MG63 (cell line): ENCODE measurements around the gene TGFBR2. TPM values are rescaled to one million over a fixed set of nuclear protein-coding genes. Genes with fewer than 3 reads are reported as not detected.

Experiments used
- DNase-seq: peaks from one replicate; pipeline ENCODE4 v3.0.0-alpha.2; 2020
- H3K27me3 ChIP-seq: fragments of 250-450 bp; sonication (Bioruptor Pico); 2 replicates; pipeline ENCODE4 v1.5.1; 2020; ENCODE audit warnings: mild to moderate bottlenecking, moderate library complexity
- H3K36me3 ChIP-seq: fragments of 250-450 bp; sonication (Bioruptor Pico); 2 replicates; pipeline ENCODE4 v1.5.1; 2020; ENCODE audit warnings: mild to moderate bottlenecking, moderate library complexity
- H3K4me3 ChIP-seq: fragments of 250-450 bp; sonication (Bioruptor Pico); 2 replicates; pipeline ENCODE4 v1.5.1; 2020; ENCODE audit warnings: mild to moderate bottlenecking, moderate library complexity
- H3K9me3 ChIP-seq: fragments of 250-450 bp; sonication (Bioruptor Pico); 2 replicates; pipeline ENCODE4 v1.5.1; 2020; ENCODE audit warnings: mild to moderate bottlenecking, moderate library complexity
- total RNA-seq: library from RNA; depleted of rRNA; stranded (reverse); fragments of >200 nt; shearing (Covaris generic); gene quantifications from 2 replicates; pipeline ENCODE4 v1.2.3, GENCODE V29; 2014; ENCODE audit warnings: low replicate concordance

Gene TGFBR2
- total RNA-seq, 1 experiment from 2014 or later: 28.9 TPM

DNA sequence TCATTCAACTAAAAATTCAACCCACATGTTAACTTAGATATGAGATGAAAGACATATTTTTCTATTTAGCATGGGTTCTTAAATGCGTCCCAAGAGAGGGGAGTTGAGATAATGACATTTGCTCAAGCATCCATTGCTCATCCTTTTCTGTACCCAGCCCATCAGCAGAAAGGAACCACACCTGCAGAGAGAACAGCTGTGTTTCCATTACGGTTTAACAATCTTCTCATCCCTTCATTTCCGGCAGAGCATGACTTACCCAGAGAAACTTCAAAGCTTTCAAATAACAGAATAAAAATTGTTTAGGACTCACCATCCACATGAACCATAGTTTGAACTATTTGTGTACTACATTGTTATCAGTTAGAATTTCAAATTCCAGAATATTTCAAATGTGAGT lies 113.1 kb downstream of the TGFBR2 start:
- H3K9me3 ChIP-seq: no peaks in the 10 kb centered on the region
- H3K4me3 ChIP-seq: no peak overlapping the region
- H3K27me3 ChIP-seq: no peaks in the 10 kb centered on the region
- no peak for DNase-seq
- no peaks in the 10 kb centered on the region for H3K36me3 ChIP-seq

- Histone ChIP-seq H3K9me3 (no peaks in the 10 kb centered on the region), H3K27me3 (no peaks in the 10 kb centered on the region), H3K4me3 (no peak overlapping the region), H3K36me3 (no peaks in the 10 kb centered on the region)
- peak; percentile 15 for DNase-seq
These were observed 114.3 kb downstream of the TGFBR2 start for GRCh38 chr3:30720586-30721313.

DNA sequence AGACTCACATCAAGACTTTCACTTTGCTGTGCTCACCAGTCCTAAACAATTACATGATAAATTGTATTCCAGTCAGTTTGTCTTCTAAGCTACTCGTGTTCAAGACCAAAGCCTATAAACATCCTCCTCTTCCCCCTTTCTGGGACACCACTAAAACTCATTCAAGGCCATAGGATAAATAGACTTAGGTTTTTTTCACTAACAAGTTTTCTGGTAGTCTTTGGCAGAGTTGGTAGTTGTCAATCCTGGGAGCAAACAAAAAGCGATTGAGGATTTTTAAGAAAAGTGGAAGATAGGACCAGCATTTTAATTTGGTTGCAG lies 114.9 kb downstream of the TGFBR2 start:
- H3K27me3 ChIP-seq: no peaks in the 10 kb centered on the region
- H3K9me3 ChIP-seq: no peaks in the 10 kb centered on the region
- no peak for DNase-seq
- no peak overlapping the region for H3K4me3 ChIP-seq
- no peaks in the 10 kb centered on the region for H3K36me3 ChIP-seq

DNA sequence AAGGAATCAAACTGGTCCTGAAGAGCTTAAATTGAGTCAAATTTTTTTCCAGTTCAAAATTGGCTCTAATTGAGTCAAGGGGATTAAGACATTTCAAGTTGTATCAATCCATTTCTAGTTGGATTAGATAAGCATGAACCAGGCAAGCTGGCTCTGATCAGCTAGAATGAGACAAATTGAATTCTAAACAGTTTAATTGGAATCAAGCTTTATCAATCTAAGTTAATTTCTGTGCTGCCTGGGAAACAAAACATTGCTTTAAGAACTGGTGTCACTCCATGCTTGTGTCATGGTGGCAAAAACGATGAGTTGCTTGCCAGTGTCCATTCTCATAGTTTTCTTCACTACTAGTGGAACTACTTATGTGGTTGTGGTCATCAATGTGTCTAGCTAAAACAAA lies 116.8 kb downstream of the TGFBR2 start:
- Histone ChIP-seq H3K9me3 (no peaks in the 10 kb centered on the region), H3K4me3 (no peak overlapping the region), H3K27me3 (no peaks in the 10 kb centered on the region), H3K36me3 (no peaks in the 10 kb centered on the region)
- no peak for DNase-seq

DNA sequence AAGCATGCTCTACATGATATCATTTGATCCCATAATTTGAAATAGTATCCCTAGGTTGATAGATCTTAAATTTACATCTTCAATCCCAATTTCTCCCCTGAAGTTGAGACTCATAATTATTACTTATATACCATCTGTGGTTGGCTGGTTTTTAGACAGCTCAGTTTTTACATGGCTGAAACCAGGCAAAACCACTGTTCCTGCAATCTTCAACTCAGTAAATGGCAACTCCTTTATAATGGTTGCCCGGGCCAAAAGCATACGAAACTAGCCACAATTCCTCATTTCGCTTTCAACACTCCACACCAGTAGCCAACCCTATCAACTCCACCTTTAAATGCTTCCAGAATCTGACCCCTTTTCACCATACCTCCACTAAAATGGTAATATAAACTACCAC lies 118.5 kb downstream of the TGFBR2 start:
- DNase-seq: no peak
- Histone ChIP-seq H3K36me3 (no peaks in the 10 kb centered on the region), H3K9me3 (no peaks in the 10 kb centered on the region), H3K27me3 (no peaks in the 10 kb centered on the region), H3K4me3 (no peak overlapping the region)

DNA sequence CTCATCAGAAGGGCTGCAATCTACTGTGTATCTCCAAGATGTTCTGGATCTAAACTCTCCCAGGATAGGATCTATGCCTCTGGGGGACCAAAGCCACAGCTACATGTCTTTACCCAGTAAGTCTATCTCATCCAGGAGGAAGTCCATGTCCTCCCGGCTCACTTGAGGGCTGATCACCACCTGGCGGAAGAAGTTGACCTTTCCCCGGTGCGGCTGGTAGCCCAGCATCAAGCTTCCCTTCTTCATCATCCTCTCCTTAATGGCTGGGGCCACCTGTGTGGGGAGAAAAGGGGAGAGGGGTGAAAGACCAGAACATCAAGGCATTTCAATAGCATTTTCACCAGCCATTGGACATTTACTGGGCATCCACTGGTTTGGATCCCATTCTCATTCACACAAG lies 121.7 kb downstream of the TGFBR2 start:
- H3K4me3 ChIP-seq: no peak overlapping the region
- H3K36me3 ChIP-seq: no peaks in the 10 kb centered on the region
- H3K9me3 ChIP-seq: no peaks in the 10 kb centered on the region
- no peaks in the 10 kb centered on the region for H3K27me3 ChIP-seq
- DNase-seq: no peak

- Histone ChIP-seq H3K9me3 (no peaks in the 10 kb centered on the region), H3K36me3 (no peaks in the 10 kb centered on the region), H3K27me3 (no peaks in the 10 kb centered on the region), H3K4me3 (no peak overlapping the region)
- no peak for DNase-seq
These were observed 123.1 kb downstream of the TGFBR2 start for GRCh38 chr3:30729512-30729911.

GRCh38 chr3:30729936-30730335 lies 123.5 kb downstream of the TGFBR2 start:
- Histone ChIP-seq H3K27me3 (no peaks in the 10 kb centered on the region), H3K9me3 (no peaks in the 10 kb centered on the region), H3K36me3 (no peaks in the 10 kb centered on the region), H3K4me3 (no peak overlapping the region)
- no peak for DNase-seq

DNA sequence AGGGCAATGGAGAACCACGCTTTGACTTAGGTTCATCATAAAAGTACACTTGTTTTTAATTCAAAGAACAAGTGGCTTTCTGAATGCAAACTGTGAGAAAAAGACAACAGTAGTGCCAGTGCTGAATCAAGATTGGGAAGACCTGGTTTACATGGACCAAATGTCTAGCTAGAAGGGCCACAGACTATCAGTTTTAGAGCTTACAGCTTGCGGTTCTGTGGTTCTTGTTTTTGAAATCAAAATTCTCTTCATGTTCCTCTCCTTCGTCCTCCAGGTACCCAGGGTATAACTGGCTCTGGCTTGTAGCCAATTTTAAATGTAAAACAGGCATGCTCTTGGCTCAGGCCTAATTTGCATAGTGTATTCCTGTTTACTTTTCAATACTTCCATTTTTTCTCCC lies 124.6 kb downstream of the TGFBR2 start:
- Histone ChIP-seq H3K9me3 (no peaks in the 10 kb centered on the region), H3K36me3 (no peaks in the 10 kb centered on the region), H3K27me3 (no peaks in the 10 kb centered on the region), H3K4me3 (no peak overlapping the region)
- DNase-seq: no peak

DNA sequence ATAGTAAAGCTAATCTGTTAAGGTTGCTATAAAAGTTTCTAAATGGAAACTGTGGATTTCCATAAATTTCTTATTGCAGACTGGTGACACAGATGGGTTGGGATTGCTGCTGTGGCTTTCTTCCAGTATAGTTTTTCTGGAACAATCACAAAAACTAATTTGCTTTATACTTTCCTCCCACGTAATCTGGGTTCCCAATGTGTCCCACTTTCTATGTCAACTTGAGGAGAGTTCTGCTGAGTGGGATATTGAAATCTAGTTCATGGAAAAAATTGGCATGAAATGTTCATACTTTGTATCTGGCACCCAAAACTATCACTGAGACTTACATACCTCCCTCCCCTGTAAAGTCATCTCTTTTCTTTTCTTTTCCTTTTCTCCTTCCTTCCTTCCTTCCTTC lies 126.8 kb downstream of the TGFBR2 start:
- Histone ChIP-seq H3K4me3 (no peak overlapping the region), H3K27me3 (no peaks in the 10 kb centered on the region), H3K9me3 (no peaks in the 10 kb centered on the region), H3K36me3 (no peaks in the 10 kb centered on the region)
- no peak for DNase-seq

DNA sequence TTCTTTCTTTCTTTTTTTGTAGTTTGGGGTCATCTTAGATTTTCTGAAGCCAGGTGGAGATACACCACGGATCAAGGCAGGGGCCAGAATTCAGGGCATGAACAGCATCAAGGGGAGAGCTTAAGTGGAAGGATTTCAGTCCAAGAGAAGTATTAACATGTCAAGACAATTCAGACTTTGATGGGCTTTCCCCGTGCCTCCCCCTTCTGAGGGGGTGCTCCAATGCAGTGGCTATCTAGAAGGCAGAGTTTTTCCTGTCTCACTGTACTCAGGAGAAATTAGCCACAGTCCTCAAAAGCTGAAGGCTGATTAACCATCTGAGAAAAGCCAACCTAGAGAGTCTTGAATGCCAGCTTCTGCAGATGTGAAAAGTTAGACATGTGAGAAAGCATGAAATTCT lies 127.3 kb downstream of the TGFBR2 start:
- H3K36me3 ChIP-seq: no peaks in the 10 kb centered on the region
- H3K9me3 ChIP-seq: no peaks in the 10 kb centered on the region
- H3K4me3 ChIP-seq: no peak overlapping the region
- DNase-seq: no peak
- no peaks in the 10 kb centered on the region for H3K27me3 ChIP-seq

DNA sequence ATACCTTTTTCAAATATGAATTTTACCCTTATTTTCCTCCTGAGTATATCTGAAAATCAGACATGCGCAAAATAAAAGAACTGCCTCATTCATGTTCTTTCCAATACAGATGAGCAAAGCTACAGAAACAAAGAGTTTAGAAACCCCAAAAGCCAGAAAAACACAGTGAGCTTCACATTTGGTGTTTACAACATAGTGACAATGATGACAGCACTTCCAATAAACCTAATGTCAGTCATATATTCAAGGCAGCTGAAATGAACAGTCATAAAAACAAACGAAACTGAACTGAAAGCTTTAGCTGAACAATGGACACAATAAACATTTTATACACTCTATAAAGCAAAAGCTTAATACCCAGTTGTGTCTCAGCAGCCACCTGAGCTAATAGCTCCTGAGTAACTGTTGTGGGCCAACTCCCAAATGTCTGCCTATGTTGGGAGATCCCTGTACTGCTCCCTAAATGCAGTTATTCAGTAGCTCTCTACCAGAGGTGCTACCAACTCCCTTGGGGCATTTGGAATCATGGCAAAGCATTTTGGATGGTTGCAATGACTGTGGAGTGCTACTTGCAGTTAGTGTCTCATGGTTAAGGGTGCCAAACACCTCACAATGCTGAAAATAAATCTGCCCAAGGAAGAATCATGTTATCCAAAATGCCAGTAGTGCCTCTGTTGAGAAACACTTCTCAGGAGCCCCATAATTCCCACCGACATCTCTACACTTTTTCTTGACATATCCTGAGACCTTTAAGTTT lies 131.5 kb downstream of the TGFBR2 start:
- no peak for DNase-seq
- H3K4me3 ChIP-seq: no peak overlapping the region

GRCh38 chr3:30738605-30739004 lies 132.2 kb downstream of the TGFBR2 start:
- H3K27me3 ChIP-seq: no peaks in the 10 kb centered on the region
- DNase-seq: no peak
- H3K36me3 ChIP-seq: no peaks in the 10 kb centered on the region
- no peaks in the 10 kb centered on the region for H3K9me3 ChIP-seq
- no peak overlapping the region for H3K4me3 ChIP-seq

More for the DNA sequence above, 131.5 kb downstream of the TGFBR2 start:
- no peaks in the 10 kb centered on the region for H3K27me3 ChIP-seq
- no peaks in the 10 kb centered on the region for H3K9me3 ChIP-seq
- no peaks in the 10 kb centered on the region for H3K36me3 ChIP-seq

DNA sequence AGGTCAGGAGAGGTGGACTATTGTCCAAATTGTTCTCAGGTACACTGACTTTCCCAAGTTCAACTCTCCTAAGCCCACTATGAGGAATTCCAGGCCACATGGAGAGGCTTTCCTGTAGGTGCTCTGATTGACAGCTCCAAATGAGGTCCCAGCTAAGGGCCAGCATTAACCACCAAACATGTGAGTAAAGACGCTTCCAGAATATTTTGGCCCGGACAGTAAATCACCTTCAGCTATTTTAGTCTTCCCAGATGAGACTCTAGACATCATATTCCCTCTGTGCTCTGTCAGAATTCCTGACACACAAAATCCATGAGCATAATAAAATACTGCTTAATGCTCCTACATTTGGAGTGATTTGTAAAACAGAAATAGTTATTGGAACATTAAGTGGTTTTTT lies 135.5 kb downstream of the TGFBR2 start:
- DNase-seq: no peak
- H3K9me3 ChIP-seq: no peaks in the 10 kb centered on the region
- H3K4me3 ChIP-seq: no peak overlapping the region
- H3K27me3 ChIP-seq: no peaks in the 10 kb centered on the region
- no peaks in the 10 kb centered on the region for H3K36me3 ChIP-seq

- no peaks in the 10 kb centered on the region for H3K36me3 ChIP-seq
- no peak overlapping the region for H3K4me3 ChIP-seq
- H3K9me3 ChIP-seq: no peaks in the 10 kb centered on the region
- no peaks in the 10 kb centered on the region for H3K27me3 ChIP-seq
- DNase-seq: no peak
These were observed 136.6 kb downstream of the TGFBR2 start for GRCh38 chr3:30742796-30743619.
